AG09309 (cell line): Measurements from ENCODE around the gene DRD1.
A peak's percentile ranks its signal among the peaks of the same experiment; 100 is the strongest.

Experiments
- DNase-seq: peaks from one replicate; pipeline ENCODE4 v3.0.0-alpha.2; 2010; ENCODE audit warnings: low read depth
- H3K4me3 ChIP-seq: 2 replicates; pipeline ENCODE4 v1.5.1; 2011; ENCODE audit warnings: mild to moderate bottlenecking, low read depth, low read length, moderate library complexity; ENCODE audit not compliant: control insufficient read depth
- TF ChIP-seq, protein P1 (sequence below): IDR thresholded peaks from 2 replicates; pipeline ENCODE4 v1.5.1; 2011; ENCODE audit warnings: mild to moderate bottlenecking, low read depth, low read length, inconsistent platforms; ENCODE audit not compliant: insufficient read depth, control insufficient read depth; ENCODE audit errors: missing control alignments

DRD1 gene

DNA sequence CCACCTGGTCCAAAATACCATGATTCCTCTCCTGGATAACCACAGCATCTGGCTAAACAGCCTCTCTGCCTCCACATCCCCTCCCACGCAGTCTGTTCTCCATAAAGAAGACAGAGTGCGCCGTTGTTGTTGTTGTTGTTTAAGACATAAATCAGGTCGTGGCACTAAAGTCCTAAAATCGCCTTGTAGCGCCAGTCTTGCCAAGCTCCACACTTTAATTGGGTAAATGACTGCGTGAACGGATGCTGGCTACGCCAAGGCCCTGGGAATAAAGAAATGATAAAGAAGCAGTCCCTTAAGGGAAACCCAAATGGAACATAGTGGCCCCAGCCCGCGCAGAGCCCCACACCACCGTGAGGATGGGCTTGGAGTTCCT is 34.0 kb upstream of the DRD1 start:
- TF ChIP-seq, protein P1, sequence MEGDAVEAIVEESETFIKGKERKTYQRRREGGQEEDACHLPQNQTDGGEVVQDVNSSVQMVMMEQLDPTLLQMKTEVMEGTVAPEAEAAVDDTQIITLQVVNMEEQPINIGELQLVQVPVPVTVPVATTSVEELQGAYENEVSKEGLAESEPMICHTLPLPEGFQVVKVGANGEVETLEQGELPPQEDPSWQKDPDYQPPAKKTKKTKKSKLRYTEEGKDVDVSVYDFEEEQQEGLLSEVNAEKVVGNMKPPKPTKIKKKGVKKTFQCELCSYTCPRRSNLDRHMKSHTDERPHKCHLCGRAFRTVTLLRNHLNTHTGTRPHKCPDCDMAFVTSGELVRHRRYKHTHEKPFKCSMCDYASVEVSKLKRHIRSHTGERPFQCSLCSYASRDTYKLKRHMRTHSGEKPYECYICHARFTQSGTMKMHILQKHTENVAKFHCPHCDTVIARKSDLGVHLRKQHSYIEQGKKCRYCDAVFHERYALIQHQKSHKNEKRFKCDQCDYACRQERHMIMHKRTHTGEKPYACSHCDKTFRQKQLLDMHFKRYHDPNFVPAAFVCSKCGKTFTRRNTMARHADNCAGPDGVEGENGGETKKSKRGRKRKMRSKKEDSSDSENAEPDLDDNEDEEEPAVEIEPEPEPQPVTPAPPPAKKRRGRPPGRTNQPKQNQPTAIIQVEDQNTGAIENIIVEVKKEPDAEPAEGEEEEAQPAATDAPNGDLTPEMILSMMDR = no peak
- peak overlapping the region; percentile 81 for H3K4me3 ChIP-seq
- no peak for DNase-seq

DNA sequence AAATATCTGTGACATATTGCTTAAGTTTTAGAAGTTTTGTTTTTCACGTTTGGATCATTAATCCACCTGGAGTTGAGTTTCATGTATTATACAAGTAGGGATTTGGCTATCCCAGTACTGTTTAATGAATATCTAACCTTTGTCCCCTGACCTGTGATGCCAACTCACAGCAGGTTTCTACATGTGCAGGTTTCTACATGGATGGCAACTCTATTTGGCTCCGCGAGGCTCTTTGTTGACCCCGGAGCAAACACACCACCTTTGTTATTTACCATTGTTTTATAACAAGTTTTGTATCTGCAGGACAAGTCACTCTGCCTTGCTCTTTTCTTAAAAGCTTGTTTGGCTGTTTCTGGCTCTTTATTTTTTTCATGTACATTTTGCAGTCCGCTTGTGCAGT is 33.5 kb upstream of the DRD1 start:
- no peak overlapping the region for H3K4me3 ChIP-seq
- DNase-seq = no peak
- TF ChIP-seq, protein P1 = no peak

DNA sequence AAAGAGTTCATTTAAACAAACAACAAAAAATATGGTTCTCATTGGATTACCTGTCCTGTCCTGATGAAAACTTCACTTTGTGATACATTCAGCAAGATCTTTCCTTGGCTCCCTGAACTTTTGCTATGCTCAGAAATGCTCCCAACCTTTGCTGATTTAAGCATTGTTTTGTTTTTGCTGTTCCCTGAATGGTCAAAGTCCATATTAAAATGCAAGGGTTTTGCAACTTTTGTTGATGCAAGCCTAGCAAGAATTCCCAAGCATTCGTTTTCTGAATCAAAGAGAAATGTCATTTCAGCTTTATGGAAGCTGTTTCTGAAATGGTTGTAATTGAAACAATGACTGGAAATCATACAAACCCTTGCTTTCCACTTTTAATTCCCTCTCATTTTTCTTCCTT is 31.3 kb upstream of the DRD1 start:
- no peak overlapping the region for H3K4me3 ChIP-seq
- TF ChIP-seq, protein P1 = no peak
- DNase-seq = no peak

DNA sequence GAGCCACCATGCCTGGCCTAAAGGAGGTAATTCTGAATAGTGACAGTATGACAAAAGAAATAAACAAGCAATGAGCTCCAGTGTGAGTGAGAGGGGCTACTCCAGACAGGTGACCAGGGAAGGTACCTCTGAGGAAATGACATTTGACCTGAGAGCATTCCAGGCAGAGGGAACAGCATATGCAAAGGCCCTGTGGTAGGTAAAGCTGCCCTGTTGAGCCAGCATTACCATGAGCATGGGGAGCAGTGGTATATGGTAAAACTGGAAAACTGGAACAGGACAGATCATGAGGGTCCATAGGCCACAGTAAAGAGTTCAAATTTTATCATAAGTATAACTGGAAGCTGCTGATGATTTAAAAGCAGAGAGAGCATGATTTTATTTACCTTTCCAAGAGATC is 28.4 kb upstream of the DRD1 start:
- no peak for DNase-seq
- no peak overlapping the region for H3K4me3 ChIP-seq
- TF ChIP-seq, protein P1 = no peak

DNA sequence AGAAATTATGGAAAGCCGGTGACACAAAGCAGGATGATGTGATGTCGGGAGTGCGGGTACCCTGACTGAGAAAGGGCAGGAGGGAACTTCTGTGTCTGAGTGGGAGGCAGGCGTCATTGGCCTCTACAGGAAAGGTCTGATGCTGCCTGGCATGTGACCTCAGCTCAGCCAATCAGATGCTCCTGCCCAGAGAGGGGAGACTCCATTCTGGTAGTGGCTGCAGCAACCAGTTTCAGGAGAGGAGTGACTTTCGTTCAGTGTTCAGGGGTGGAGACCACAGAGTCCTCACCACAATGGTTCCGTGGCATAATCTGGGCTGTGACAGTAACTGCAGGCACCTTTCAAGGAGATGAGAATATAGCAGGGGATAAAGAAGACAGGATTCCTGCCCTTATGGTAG is 27.6 kb upstream of the DRD1 start:
- TF ChIP-seq, protein P1 = no peak
- no peak overlapping the region for H3K4me3 ChIP-seq
- DNase-seq = no peak

DNA sequence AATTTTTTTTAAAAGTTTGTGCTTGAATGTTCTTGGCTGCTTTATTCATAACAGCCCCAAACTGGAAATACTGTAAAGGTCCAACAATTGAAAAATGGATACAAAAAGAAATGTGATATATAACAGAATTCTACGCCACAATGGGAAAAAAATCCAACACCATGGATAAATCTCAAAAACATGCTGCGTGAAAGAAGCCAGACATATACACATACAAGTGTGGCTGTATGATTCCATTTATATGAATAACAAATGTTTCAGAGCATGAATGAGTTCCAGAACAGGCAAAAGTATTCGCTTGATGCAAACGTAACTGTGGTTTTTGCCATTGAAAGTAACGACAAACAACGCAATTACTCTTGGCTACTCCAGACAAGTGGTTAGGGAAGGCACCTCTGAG is 27.2 kb upstream of the DRD1 start:
- no peak for DNase-seq
- TF ChIP-seq, protein P1 = no peak
- no peak overlapping the region for H3K4me3 ChIP-seq

DNA sequence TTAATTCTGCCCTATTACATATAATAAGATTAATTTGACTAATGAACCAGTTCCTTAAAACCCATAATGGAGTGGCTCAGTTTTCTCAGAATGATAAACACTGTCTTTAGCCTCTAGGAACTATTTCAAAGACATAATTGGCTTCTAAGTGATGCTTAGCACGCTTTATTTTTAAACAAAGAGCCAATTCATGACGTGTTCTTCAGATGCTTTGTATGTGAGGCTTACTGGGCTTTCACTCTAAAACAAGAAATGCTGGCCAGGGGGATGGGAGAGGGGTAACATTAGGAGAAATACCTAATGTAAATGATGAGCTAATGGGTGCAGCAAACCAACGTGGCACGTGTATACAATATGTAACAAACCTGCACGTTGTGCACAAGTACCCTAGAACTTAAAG is 26.8 kb upstream of the DRD1 start:
- TF ChIP-seq, protein P1 = no peak
- no peak overlapping the region for H3K4me3 ChIP-seq
- no peak for DNase-seq
